Superior temporal gyrus (tissue), 1 donor: ENCODE data around the gene HSBP1L1.

Experiments used
- DNase-seq: peaks from one replicate; pipeline ENCODE4 v3.0.0-alpha.2; 2016; ENCODE audit errors: extremely low spot score

The HSBP1L1 gene

DNA sequence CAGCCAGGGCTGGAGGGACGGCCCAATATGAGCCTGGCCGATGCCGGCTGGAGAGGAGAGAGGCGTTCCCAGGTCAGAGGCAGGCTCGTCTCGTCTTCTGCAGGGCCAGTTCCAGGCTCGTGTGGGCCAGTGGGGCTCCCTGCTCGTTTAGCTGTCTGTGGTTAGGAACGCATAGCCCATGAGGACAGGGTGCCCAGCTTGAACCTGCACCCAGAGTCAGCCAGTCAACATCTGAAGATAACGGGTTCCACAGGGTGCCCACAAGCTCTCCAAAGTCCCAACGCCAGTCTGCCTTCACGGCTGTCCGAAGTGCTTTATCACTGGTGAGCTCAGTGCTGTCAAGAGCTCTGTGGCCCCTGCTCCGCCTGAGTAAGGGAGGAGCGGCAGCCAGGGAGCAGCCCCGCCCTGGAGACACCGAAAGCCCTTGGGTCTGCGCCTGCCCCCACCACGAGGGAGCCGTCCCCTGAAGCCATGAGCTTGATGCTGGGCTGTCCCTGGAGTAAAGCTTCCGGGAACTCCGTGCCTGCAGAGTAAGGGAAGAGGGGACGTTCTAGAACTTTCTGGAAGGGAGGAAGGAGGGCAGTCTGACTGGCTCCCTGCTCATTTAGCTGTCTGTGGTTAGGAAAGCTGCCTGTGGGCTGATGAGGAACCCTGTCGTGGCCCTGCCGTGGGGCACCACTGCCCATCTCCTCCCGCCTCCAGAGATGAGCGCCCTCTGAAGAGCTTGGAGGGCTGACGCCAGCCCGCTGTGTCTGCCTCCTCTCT, 2.7 kb upstream of the HSBP1L1 start:
- no peak for DNase-seq

DNA sequence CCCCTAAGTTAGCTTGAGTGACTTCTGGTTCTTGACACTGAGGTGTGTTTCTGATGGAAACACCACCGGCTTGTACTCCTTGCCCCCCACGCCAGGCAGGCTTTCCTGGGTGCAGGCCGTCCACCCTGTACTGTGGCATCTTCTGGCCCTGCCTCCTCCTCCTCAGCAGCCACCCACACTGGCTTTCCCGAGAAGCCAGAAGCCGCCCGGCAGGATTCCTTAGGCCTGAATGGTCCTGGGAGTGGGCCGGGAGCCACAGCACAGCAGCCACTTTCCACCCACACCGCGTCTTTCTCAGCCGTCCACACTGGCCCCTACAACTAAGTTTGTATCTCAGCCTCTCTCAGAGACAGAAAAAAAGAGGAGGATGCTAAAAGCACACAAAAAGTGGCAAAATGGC, 2.1 kb upstream of the HSBP1L1 start:
- no peak for DNase-seq

DNA sequence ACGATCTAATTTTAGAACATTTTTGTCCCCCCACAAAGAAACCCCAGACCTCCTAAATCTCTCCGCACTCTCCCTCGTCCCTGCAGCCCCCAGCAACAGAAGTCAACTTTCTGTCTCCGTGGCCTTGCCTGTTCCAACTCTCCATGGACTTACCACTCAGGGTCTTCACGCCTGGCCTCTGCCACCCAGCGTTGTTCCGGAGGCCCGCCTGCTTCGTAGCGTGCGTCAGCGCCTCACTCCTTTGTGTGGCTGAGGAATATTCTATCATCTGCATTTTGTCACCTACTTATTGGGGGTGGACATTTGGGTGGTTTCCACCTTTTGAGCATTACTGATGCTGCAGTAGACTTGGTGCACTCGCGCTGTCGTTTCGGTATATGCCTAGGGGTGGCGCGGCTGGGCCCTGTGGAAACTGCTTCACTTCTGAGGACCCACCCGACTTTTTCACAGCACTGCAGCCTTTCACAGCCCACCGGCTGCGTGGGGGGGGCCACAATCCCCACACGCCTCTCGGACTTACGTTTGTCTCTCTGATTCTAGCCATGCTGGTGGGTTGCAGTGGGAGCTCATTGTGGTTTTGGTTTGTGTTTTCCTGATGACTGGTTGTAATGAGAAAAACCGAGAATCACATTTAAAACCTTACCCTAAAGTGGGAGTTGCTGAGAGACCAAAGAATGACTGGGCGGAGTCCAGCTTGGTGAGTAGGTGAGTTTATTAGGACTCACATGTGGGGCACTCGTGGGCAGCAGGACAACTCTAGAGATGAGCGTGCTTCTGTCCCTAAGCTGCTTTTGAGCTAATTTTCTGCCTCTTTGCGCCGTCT, 1.4 kb upstream of the HSBP1L1 start:
- DNase-seq, result no peak

DNA sequence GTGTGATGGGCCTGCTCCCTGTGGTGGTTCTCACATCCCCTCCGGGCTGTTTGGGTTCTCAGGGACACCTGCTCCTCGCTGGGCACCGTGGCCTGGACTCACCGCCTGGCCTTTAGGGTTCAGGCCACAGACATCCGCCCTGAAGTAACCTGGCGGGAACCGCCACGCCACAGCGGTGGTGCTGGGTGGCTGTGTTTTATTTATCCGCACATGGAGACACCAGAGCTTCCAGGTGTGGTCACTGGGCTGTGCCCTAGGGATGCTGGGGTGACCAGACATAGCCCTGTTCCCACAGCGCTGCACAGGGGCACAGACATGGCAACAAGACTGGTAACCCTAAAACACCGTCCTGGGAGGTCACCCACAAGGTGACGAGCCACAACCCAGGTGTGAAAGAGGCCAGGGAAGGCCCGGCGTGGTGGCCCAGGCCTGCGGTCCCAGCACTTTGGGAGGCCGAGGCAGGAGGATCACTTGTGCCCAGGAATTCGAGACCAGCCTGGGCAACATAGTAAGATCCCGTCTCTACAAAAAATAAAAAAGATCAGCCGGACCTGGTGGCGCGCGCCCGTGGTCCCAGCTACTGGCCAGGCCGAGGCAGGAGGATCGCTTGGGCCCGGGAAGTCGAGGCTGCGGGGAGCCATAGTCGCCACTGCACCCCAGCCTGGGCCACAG, 649 bp upstream of the HSBP1L1 start:
- no peak for DNase-seq

DNA sequence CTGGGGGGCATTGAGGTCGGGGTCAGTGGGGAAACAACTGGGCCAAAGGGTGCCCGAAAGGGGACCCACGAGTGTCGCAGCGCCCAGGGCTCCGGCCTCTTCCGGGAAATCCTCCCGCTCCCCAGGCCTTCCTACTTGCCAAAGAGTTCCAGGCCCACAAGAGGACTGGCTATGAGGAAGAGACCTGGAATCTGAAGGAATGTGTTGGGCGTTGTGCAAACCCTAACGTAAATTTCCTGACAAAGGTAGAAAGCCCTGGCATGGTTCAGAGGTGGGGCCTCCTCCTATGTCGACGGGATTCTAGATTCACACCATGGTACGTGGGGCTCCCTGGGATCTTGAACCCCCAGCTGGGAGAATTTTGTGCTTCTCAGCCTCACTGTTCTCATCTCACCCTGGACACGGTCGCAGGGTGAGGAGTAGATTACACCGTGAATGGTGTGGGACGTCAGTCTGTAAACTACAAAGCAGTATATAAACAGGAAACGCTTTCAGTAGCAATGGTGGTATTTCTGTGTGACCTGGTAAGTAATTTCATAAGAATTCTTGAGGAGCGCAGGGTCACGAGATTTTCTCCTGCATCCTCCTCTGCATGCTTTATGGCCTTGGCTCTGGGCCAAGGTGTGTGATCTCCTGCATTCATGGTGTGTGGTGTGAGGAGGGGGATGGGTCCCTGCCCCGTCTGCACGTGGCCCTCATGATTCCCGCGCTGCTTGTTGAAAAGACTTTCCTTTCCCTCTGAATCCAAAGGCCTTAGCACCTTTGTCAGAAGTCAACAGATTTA, 868 bp downstream of the HSBP1L1 start:
- DNase-seq, result no peak

DNA sequence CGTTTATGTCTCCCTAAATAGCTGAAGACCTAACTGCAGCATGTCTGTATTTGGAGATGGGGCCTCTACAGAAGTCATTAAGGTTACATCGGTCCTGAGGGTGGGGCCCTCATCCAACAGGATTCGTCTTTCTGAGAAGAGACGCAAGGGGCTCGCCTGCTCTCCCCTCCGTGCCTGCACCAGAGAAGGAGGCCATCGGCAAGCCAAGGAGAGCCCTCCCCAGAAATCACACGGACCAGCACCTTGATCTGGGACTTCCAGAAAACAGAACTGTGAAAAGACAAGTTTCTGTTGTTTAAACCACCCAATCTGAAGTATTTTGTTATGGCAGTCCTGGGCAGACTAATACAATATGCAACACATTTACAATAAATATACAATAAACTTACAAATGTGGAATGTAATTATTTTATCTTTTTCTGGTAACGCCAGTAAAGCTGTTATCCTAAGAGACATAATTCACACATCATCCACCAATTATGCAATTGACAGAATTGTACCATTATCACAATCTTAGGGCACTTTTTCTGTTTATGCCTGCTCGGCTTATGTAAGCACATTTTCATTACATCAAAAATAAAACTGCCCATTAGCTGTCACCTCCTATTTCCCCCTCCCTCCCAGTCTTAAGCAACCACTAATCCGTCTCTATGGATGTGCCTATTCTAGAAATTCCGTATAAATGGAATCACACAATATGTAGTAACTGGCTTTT, 6.1 kb downstream of the HSBP1L1 start:
- no peak for DNase-seq

DNA sequence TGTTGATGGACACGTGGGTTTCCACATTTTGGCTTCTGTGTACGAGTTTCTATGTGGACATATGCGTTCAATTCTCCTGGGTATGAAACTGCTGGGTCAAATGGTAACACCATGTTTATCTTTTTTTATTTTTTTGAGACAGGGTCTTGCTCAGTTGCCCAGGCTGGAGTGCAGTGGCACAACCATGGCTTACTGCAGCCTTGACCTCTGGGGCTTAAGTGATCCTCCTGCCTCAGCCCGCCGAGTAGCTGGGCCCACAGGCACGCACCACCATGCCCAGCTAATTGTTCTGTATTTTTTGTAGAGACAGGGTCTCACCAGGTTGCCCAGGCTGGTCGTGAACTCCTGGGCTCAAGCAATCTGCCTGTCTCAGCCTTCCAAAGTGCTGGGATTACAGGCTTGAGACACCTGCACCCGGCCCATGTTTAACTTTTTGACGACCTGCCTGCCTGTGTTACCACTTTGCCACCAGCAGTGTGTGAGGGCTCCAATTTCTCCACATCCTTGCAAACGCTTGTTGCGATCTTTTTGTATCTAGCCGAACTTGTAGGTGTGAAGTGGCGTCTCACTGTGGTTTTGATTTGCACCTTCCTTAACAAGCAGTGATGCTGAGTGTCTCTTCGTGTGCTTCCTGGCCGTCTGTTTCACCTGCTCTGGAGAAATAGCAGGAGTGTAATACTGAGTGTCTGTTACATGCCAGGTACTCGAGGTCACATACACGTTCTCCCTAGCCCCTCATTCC, 6.9 kb downstream of the HSBP1L1 start:
- DNase-seq, result no peak

DNA sequence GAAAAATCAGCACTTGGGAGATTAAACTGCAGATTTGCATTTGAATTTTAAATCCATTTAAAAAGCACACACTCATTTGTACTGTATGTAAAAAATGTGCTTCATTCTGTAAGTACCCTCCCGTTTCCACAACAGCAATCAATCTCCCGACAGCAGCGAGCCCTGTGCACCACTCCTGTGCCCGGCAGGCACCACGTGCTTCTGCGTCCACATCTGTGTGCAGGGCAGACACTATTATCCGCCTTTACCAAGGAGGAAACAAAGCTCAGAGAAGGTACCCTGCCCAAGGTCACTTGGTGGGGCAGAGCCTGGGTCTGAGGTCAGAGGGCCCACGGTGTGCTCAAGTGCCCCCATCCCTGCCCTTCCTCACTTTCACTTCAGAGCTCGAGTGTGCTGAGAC, 7.5 kb downstream of the HSBP1L1 start:
- DNase-seq, result no peak

DNA sequence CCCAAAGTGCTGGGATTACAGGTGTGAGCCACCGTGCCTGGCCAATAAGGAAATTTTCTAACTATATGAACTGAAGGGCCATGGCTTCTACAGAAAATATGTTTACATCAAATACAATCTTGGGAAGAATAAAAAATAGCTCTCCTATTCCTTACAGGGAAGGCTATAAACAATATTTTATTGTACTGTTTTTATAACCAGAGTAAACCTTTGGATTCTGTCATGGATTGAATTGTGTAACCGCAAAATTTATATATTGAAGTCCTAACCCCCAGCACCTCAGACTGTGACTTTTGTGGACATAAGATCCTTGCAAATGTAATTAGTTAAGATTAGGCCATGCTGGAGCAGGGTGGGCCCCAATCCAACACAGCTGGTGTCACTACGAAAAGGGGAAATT, 8.3 kb downstream of the HSBP1L1 start:
- DNase-seq, result no peak

DNA sequence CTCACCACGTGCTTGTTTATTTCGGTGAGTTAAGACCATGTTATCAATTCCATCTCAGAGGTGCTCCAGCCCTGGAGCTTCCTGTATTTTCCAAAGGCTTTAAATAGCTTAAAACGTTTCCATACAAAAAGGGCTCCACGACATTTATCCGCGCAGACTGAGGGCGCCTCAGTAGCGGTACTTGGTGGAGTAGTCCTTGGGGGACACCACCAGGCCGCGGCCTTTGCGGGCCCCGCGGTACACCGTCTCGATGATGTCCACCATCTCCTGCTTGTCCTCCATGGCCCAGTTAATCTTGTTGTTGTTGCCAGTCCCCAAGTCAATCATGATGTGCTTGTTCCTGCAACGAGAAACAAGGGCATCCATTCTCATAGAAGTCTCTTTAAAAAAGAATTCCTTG, 9.1 kb downstream of the HSBP1L1 start:
- no peak for DNase-seq

DNA sequence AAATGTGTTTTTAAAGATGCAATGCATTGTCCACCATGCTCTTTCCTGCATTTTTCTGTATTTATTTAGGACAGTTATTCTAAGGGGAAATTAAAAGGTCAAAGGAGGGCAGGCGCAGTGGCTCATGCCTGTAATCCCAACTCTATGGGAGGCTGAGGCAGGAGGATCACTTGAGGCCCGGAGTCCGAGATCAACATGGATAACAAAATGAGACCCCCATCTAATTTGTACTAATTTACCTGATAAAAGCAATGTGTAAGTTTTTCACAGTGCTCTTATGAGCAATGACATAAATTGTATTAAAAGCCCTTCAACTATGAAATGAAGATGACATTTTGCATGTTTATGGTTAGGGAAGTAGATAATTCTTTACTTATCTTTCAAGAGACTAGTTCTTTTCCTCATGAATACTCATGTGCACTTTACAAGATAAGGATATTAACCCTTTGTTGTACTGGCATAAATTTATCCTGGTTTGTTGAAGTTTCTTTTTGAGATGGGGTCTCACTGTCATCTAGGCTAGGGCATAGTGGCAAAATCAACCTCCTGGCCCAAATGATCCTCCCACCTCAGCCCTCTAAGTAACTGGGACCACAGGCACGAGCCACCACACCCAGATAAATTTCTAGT, 9.7 kb downstream of the HSBP1L1 start:
- no peak for DNase-seq

DNA sequence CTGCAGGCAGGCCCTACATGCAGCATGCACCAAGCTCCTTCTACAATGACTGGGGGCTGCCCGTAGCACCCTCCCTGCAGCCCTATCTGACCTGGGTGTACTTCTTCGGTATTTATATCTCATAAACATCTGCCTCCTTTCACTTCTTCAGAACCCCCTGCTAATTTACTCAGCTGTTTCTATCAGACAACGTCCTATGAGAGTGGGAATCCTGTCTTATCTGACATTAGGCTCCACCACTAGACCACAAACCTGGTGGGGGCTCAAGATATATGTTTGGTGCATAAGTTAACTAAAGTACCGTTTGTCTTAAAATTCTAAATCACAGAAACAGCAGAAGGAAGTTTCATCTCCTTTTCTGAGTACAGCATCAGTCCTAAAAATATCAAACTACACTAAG, 10.6 kb downstream of the HSBP1L1 start:
- no peak for DNase-seq

DNA sequence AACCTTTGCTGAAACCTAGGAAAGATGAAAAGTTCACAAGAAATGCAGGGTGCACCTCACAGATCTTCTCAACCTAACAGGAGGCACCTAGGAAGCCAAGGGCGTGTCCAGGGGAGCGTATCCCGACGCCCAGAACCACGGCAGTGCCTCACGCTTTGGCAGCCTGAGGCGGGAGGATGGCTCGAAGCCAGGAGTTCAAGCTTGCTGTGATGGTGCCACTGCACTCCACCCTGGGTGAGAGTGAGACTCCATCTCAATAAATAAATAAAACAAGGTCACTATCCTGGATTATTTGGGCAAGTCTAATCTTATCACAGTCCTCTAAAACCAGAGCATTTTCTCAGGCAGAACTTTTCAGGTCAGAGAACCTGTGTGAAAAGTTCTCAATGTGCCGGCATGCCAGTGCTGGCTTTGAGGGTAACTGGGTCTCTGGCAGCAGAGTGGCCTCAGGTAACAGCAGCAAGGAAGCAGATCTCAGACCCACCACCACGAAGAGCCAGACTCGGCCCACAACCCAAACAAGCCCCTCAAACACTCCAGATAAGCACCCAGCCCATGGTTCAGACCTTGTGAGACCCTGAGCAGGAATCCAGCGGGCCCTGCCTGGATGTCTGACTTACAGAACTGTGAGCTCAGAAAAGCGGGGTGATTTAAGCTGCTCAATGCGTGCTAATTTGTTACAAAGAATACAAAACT, 11.7 kb downstream of the HSBP1L1 start:
- DNase-seq, result no peak

DNA sequence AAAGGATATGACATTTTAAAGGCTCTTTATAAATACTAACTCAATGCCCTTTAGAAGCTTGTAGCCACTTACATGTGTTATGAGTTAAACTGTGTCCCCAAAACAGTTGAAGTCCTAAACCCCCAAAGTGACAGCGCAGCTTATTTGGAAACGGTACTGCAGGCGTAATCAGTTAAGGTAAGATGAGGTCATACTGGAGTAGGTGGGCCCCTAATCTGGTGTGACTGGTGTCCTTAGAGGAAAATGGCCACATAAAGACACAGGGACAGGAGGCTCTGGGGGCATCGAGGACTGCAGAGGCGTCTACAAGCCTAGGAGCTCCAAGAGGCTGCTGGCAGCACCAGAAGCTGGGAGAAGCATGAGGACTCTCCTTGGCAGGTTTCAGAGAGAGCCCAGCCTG, 15.4 kb downstream of the HSBP1L1 start:
- no peak for DNase-seq

DNA sequence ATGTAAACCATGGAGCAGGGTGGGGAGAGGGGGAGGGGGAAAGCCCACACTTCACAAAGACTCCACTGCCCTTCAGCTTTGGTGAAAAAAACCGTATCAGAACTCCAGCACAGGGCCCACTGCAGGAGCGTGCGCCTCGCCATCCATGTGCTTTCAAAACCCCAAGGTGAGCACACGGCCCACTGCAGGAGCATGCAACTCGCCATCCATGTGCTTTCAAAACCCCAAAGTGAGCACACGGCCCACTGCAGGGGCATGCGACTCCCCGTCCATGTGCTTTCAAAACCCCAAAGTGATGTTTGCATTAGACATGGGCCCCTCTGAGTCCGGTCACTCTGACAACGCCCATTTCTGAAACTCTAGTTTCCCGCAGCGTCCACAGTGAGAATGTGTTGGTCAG, 16.1 kb downstream of the HSBP1L1 start:
- DNase-seq, result no peak

DNA sequence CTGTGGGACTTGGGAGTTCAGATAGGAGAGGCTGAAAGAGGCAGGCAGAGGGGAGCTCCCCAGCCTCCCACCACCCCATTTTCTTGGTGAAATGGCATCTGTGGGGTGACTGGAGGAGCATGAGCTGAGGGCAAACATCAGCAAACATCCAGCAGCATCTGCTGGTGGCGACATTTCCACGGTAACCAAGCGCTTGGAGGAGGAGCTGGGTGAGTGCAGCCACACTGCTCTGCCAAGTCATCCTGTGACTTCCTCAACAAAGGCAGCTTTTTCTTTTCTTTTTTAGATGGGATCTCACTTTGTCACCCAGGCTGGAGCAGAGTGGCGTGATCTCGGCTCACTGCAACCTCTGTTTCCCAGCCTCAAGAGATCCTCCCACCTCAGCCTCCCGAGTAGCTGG, 18.3 kb downstream of the HSBP1L1 start:
- DNase-seq, result peak; percentile 78

DNA sequence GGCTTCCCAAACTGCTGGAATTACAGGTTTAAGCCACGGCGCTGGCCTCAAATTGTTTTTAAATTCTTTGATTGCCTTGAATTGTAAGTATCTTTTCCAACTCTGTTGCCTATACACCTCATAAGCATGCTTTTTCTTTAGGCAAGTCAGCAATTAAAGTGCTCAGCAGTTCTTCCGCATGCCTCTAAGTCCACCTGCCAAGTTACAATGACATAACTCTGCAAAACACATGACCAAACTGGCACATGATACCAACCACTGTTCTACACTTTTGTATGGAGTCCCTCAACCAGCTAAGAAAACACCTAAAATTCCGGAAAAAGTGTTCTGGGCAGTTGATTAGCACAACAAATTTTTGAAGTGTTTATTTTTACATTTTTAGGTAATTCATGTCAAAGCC, 18.8 kb downstream of the HSBP1L1 start:
- no peak for DNase-seq

DNA sequence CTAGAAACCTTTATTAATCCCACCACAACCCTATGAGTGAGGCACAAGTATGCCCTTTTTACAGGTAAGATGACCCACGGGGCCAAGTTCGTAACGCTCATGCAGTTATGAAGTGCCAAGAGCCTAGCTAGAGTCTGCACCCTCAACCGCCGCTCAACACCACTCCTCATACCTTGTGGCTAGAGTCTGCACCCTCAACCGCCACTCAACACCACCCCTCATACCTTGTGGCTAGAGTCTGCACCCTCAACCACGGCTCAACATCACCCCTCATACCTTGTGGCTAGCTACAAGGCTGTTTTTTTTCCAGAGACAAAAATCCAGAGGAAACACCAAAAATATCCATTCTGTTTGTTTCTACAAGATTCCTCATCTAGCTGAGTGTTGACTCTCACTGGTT, 19.4 kb downstream of the HSBP1L1 start:
- no peak for DNase-seq

DNA sequence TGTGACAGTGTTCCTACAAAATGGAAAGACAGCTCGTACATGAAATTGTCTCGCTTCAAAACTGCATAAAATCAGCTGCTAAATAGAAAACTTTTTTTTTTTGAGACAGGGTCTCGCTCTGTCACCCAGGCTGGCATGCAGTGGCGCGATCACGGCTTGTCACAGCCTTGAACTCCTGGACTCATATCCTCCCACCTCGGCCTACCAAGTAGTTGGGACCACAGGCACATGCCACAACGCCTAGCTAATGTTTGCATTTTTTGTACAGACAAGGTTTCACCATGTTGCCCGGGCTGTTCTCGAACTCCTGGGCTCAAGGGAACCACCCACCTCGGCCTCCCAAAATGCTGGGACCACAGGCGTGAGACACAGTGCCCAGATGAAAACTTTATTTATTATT, 20.7 kb downstream of the HSBP1L1 start:
- no peak for DNase-seq

DNA sequence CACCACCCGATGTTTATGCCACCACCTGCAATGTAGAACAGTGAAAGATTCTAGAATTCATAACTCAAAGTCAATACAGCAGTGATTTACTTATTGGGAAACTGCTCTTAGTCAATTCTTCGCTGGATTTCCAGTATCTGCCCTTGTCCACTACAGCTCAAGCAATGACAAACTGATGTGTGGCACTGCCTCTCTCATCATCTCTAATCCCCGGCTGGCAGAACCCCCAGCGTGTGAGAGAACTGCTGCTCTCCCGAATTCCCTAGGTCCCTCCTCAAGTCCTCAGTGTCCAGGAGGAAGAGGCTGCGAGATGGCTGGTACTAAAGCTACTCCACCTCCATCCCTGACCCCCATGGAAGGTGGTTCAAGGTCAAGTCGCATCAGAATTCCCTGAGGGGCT, 22.3 kb downstream of the HSBP1L1 start:
- no peak for DNase-seq
